Vagina (tissue), 2 donors: ENCODE results near the gene ATG2A. TPM values are rescaled to one million over a fixed set of nuclear protein-coding genes. Genes with fewer than 3 reads are reported as not detected.

Experiments
- DNase-seq, 2 donors: peaks; one replicate each; pipeline ENCODE4 v3.0.0-alpha.2; 2017; ENCODE audit errors: extremely low spot score in 2 of 2
- H3K27ac ChIP-seq: fragments of 200-600 bp; sonication (generic); one replicate; pipeline ENCODE4 v1.5.1; 2019
- H3K27me3 ChIP-seq: fragments of 200-600 bp; sonication (generic); one replicate; pipeline ENCODE4 v1.5.1; 2019
- H3K36me3 ChIP-seq, 2 donors: fragments of 200-600 bp; sonication (generic); one replicate each; pipeline ENCODE4 v1.5.1; 2017 to 2019
- H3K4me1 ChIP-seq: fragments of 200-600 bp; sonication (generic); one replicate; pipeline ENCODE4 v1.5.1; 2019
- H3K4me3 ChIP-seq, 2 donors: fragments of 200-600 bp; sonication (generic); 1 replicate in 1 of 2; 2 replicates in 1 of 2; pipeline ENCODE4 v1.5.1; 2016 to 2019
- H3K9me3 ChIP-seq: fragments of 200-600 bp; sonication (generic); one replicate; pipeline ENCODE4 v1.5.1; 2019
- POLR2A ChIP-seq, 2 donors: fragments of 450-650 bp; IDR thresholded peaks; one replicate each; pipeline ENCODE4 v1.6.1; 2017; ENCODE audit warnings: antibody characterized with exemption in 2 of 2, mild to moderate bottlenecking in 2 of 2, moderate library complexity in 2 of 2
- POLR2AphosphoS5 ChIP-seq, 2 donors: sonication (generic); formaldehyde crosslinking; IDR thresholded peaks; one replicate each; pipeline ENCODE4 v1.9.0; 2017; ENCODE audit warnings: antibody characterized with exemption in 2 of 2, mild to moderate bottlenecking in 2 of 2, low read depth in 1 of 2; ENCODE audit not compliant: insufficient read depth in 1 of 2
- intact Hi-C: fragments of 100-400 bp; cut with DNase I; formaldehyde crosslinking; loops from one replicate; pipeline ENCODE4 v1.15.1; 2023
- total RNA-seq: library from RNA; depleted of rRNA; stranded (reverse); fragments of >200 nt; gene quantifications from one replicate; pipeline ENCODE4 v1.2.3, GENCODE V29; 2016
- TF ChIP-seq, protein P1 (sequence below), 3 experiments: fragments of 450-650 bp in 2 of 3; fragments of 200-600 bp in 1 of 3; sonication (generic) in 1 of 3; IDR thresholded peaks; one replicate each; pipeline ENCODE4 v1.5.1; 2017 to 2019; ENCODE audit warnings: antibody characterized with exemption in 3 of 3, mild to moderate bottlenecking in 2 of 3, moderate library complexity in 2 of 3

ATG2A gene
- total RNA-seq, 1 donor from 2014 or later = 27.0 TPM

DNA sequence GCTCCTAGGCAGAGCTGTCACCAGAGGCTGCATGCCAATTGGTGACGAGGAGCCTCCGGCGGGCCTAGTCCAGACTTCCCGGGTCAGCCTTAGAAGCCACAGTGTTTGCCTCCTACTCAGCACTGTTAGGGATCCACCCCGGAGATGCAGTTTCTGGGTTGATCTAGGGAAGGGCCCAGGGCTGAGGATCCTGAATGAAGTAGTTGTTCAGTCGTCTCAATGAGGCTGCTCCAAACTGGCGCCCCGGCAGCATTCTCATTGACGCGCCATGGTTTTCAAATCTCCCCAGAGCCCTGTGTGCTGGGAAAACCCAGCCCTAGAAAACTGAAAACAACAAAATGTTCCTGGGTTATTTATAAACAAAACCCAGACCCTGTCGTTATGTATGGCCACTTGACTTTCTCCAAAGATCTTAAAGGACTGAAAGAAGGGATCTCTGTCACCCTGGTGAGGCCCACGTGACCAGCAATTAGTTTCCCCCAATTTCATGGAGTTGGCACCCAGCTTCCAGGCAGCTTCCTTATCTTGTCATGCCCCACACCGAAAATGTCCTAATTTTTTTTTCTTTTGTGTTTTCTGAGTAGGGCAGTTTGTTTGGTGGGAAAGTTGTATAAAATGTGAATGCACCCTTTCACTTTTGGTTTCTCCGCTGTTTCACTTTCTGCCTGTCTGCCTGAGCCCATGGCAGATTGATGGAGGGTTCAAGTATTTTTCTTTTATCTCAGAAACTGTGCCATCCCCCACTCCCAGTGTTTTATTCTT lies 36.6 kb downstream of the ATG2A start:
- Histone ChIP-seq H3K4me3 (no peak overlapping the region), H3K4me1 (peaks cover 44% of the 10 kb centered on the region), H3K27ac (peak overlapping the region; percentile 88), H3K36me3 (no peaks in the 10 kb centered on the region), H3K27me3 (no peaks in the 10 kb centered on the region), H3K9me3 (no peaks in the 10 kb centered on the region)
- intact Hi-C loops = loop anchor here (1.0 kb wide), 1 partner anchor 44 kb away; the partner anchor contains the start of gene PPP2R5B
- TF ChIP-seq, protein P1, sequence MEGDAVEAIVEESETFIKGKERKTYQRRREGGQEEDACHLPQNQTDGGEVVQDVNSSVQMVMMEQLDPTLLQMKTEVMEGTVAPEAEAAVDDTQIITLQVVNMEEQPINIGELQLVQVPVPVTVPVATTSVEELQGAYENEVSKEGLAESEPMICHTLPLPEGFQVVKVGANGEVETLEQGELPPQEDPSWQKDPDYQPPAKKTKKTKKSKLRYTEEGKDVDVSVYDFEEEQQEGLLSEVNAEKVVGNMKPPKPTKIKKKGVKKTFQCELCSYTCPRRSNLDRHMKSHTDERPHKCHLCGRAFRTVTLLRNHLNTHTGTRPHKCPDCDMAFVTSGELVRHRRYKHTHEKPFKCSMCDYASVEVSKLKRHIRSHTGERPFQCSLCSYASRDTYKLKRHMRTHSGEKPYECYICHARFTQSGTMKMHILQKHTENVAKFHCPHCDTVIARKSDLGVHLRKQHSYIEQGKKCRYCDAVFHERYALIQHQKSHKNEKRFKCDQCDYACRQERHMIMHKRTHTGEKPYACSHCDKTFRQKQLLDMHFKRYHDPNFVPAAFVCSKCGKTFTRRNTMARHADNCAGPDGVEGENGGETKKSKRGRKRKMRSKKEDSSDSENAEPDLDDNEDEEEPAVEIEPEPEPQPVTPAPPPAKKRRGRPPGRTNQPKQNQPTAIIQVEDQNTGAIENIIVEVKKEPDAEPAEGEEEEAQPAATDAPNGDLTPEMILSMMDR (IDR thresholded peaks at IDR 0.05) = no peak
- TF ChIP-seq POLR2AphosphoS5 (IDR thresholded peaks at IDR 0.05; ENCODE audit: insufficient read depth in 1 of 2, low read depth in 1 of 2) (no peak), POLR2A (IDR thresholded peaks at IDR 0.05) (no peak)
- DNase-seq = no peak

DNA sequence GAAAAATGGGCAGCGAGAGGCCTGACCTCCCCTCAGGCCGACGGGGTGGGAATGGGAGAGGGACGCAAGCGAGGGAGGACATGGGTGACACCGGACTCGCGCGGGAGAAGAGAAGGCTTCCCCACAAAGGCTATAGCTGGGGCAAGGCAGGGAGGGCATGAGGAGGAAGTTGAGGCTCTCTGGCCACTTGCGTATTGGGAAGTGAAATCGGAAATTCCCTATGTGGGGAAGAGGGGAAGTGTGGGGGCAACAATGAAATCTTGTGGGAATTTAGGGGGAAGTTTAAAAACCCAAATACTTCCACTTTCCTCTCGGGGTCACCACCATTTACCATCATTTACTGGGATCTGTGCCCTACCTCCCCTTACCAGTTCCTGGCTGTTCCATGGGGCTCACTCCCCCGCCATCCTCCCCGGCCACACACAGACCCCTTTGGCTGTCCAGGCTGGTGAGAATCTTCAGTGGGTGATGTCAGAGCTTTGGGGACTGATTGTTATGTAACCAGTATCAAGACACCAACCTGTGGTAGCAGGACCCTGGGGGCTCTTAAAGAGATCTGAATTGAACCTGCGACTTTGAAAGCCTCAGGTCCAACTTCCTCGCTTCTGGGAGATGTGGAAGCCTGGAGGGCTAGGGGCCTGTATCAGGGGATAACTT lies 37.6 kb downstream of the ATG2A start:
- no peak for DNase-seq
- Histone ChIP-seq H3K27me3 (no peaks in the 10 kb centered on the region), H3K4me3 (peak overlapping the region; percentile 83 to 86), H3K9me3 (no peaks in the 10 kb centered on the region), H3K27ac (peak overlapping the region; percentile 88), H3K36me3 (no peaks in the 10 kb centered on the region), H3K4me1 (peaks cover 55% of the 10 kb centered on the region)
- intact Hi-C loops = loop anchor here (2.0 kb wide), 1 partner anchor 23 kb away; no protein-coding TSS in a partner anchor
- TF ChIP-seq POLR2AphosphoS5 (IDR thresholded peaks at IDR 0.05; ENCODE audit: insufficient read depth in 1 of 2, low read depth in 1 of 2) (no peak), POLR2A (IDR thresholded peaks at IDR 0.05) (no peak)
- TF ChIP-seq, protein P1 (IDR thresholded peaks at IDR 0.05) = no peak

DNA sequence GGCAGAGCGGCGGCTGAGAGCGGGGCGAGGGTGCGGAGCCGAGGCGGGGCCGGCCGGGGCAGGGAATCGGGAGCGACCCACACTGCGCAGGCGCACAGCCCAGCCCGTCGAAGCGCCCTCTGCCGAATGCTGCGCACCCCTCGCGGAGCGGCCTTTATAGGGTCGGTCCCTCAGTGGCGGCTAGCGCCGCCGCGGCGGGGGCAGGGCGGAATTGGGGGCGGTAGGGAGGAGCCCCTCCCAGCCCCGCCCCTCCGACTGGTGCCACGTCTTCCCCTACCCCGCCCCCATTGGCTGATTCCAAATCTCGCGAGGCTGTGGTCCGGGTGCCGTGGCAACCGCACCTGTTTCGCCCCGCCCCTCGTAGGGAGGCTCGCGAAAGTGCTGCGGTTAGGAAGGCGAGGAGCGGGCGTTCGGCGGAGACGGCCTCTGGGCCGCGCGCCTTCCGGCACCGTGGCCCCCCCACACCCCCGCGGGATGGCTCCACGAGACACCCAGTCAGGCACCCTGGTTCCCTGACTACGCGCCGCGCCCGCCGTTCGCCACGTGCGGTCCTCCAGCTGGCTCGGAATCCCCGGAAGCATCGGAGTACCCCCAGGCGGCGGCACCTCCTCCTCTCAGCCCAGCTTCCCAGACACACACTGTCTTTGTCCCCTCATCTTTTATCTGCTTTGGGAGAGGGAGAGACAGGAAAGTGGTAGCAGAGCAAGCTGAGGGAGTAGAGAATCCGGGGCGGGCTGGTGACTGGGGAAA lies 38.3 kb downstream of the ATG2A start, which contains the start of gene EHD1:
EHD1 (minus strand) TSS at position 128 of the 750 bp plus-strand sequence. CDS start 157 bp downstream, outside the sequence.
- Histone ChIP-seq H3K4me3 (peak within 1 kb of the TSS; percentile 83 to 86), H3K36me3 (peaks cover 0 to 4% of the 10 kb centered on the region in 2 donors), H3K27ac (peak within 1 kb of the TSS; percentile 88), H3K4me1 (peaks cover 57% of the 10 kb centered on the region), H3K27me3 (no peaks in the 10 kb centered on the region), H3K9me3 (no peaks in the 10 kb centered on the region)
- peak in 1 of 2 donors; percentile 98 for DNase-seq
- intact Hi-C loops = loop anchor here (2.0 kb wide), 1 partner anchor 22 kb away; no protein-coding TSS in a partner anchor
- TF ChIP-seq POLR2AphosphoS5 (IDR thresholded peaks at IDR 0.05; ENCODE audit: insufficient read depth in 1 of 2, low read depth in 1 of 2) = peak; percentile 87 to 92
- TF ChIP-seq, protein P1 (IDR thresholded peaks at IDR 0.05) = peak in 1 of 3 experiments; percentile 14
- TF ChIP-seq POLR2A (IDR thresholded peaks at IDR 0.05) = peak; percentile 84 to 97

DNA sequence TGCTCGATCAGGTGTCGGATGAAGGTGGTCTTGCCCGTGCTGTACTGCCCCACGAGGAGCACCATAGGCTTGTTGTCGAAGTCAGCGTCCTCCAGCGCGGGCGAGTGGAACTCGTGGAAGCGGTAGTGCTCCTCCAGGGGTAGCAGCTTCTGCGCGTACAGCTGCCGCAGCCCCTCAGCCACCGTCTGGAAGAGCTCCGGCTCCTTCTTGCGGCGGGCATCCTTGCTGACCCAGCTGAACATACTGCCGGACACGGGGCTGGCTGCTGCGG lies 38.9 kb downstream of the ATG2A start:
- peaks cover 0 to 9% of the 10 kb centered on the region in 2 donors for H3K36me3 ChIP-seq
- intact Hi-C loops = loop anchor here (2.0 kb wide), 1 partner anchor 21 kb away; no protein-coding TSS in a partner anchor
- H3K27ac ChIP-seq = peak overlapping the region; percentile 84
- no peak for DNase-seq
- TF ChIP-seq, protein P1 (IDR thresholded peaks at IDR 0.05) = no peak
- TF ChIP-seq POLR2AphosphoS5 (IDR thresholded peaks at IDR 0.05; ENCODE audit: insufficient read depth in 1 of 2, low read depth in 1 of 2) (no peak), POLR2A (IDR thresholded peaks at IDR 0.05) (no peak)
- peaks cover 61% of the 10 kb centered on the region for H3K4me1 ChIP-seq
- H3K9me3 ChIP-seq = no peaks in the 10 kb centered on the region
- H3K4me3 ChIP-seq = peak overlapping the region; percentile 83 to 86
- H3K27me3 ChIP-seq = no peaks in the 10 kb centered on the region
